DOHH2 (cell line): Measurements from ENCODE around the gene NAALADL2.

Source experiments
- H3F3A ChIP-seq: fragments of 200-600 bp; sonication (generic), shearing (Covaris generic); 2 replicates; pipeline ENCODE4 v1.6.0; 2016; ENCODE audit warnings: antibody characterized with exemption, mild to moderate bottlenecking; ENCODE audit not compliant: control insufficient read depth, insufficient read depth
- H3K27ac ChIP-seq: fragments of 200-600 bp; sonication (generic); 2 replicates; pipeline ENCODE4 v1.5.1; 2014; ENCODE audit warnings: low read depth, mild to moderate bottlenecking, low read length, moderate library complexity
- H3K27me3 ChIP-seq: fragments of 200-600 bp; sonication (generic); 2 replicates; pipeline ENCODE4 v1.6.1; 2014; ENCODE audit warnings: mild to moderate bottlenecking, low read length, mixed read lengths; ENCODE audit not compliant: control insufficient read depth
- H3K36me3 ChIP-seq: fragments of 200-600 bp; sonication (generic); 2 replicates; pipeline ENCODE4 v1.6.1; 2014; ENCODE audit warnings: mild to moderate bottlenecking, low read length, moderate library complexity, mixed read lengths; ENCODE audit not compliant: control insufficient read depth
- H3K4me1 ChIP-seq: fragments of 200-600 bp; sonication (generic); 2 replicates; pipeline ENCODE4 v1.6.1; 2014; ENCODE audit warnings: mild to moderate bottlenecking, low read length, mixed read lengths; ENCODE audit not compliant: control insufficient read depth
- H3K4me2 ChIP-seq: fragments of 200-600 bp; sonication (generic); 2 replicates; pipeline ENCODE4 v1.6.0; 2014; ENCODE audit warnings: mild to moderate bottlenecking, low read length, moderate library complexity
- H3K4me3 ChIP-seq: fragments of 200-600 bp; sonication (generic); 2 replicates; pipeline ENCODE4 v1.5.1; 2014; ENCODE audit warnings: mild to moderate bottlenecking, low read length, mixed read lengths
- H3K79me2 ChIP-seq: fragments of 200-600 bp; sonication (generic); 2 replicates; pipeline ENCODE4 v1.6.1; 2014; ENCODE audit warnings: mild to moderate bottlenecking, low read length, mixed read lengths; ENCODE audit not compliant: control insufficient read depth
- H3K9me2 ChIP-seq: fragments of 200-600 bp; sonication (generic); replicated peaks from 2 replicates; pipeline ENCODE4 v1.6.1; 2014; ENCODE audit warnings: mild to moderate bottlenecking, low read length, mixed read lengths; ENCODE audit not compliant: control insufficient read depth
- H3K9me3 ChIP-seq: fragments of 200-600 bp; sonication (generic); 2 replicates; pipeline ENCODE4 v1.6.1; 2014; ENCODE audit warnings: antibody characterized with exemption, low read length, mixed read lengths; ENCODE audit not compliant: control insufficient read depth, insufficient read depth
- H4K20me1 ChIP-seq: fragments of 200-600 bp; sonication (generic); 2 replicates; pipeline ENCODE4 v1.6.0; 2014; ENCODE audit warnings: low read depth, mild to moderate bottlenecking, antibody characterized with exemption, low read length, moderate library complexity; ENCODE audit not compliant: control insufficient read depth, insufficient read depth
- CTCF ChIP-seq: fragments of 200-600 bp; sonication (generic); IDR thresholded peaks from one replicate; pipeline ENCODE4 v1.5.1; 2014; ENCODE audit warnings: antibody characterized with exemption, mild to moderate bottlenecking, low read depth, low read length; ENCODE audit not compliant: poor library complexity, severe bottlenecking
- EZH2phosphoT487 ChIP-seq: fragments of 200-600 bp; sonication (generic); IDR thresholded peaks from 2 replicates; pipeline ENCODE4 v1.6.1; 2017; ENCODE audit warnings: borderline replicate concordance, mild to moderate bottlenecking, antibody characterized with exemption, low read length, moderate library complexity, mixed read lengths

NAALADL2 gene

GRCh38 chr3:175001091-175001490, 142.0 kb downstream of the NAALADL2 start:
- no peaks in the 10 kb centered on the region for H3F3A ChIP-seq
- H3K36me3 ChIP-seq = no peaks in the 10 kb centered on the region
- no peak overlapping the region for H3K27ac ChIP-seq
- H3K4me3 ChIP-seq = no peak overlapping the region
- no peaks in the 10 kb centered on the region for H3K79me2 ChIP-seq
- H3K9me3 ChIP-seq = no peaks in the 10 kb centered on the region
- H3K4me2 ChIP-seq = no peak overlapping the region
- no peaks in the 10 kb centered on the region for H4K20me1 ChIP-seq
- no peaks in the 10 kb centered on the region for H3K4me1 ChIP-seq
- TF ChIP-seq CTCF (no peak), EZH2phosphoT487 (no peak)
- H3K27me3 ChIP-seq = no peaks in the 10 kb centered on the region
- no peaks in the 10 kb centered on the region for H3K9me2 ChIP-seq

GRCh38 chr3:175002732-175003143, 143.6 kb downstream of the NAALADL2 start:
- Histone ChIP-seq H3K36me3 (no peaks in the 10 kb centered on the region), H3K27ac (no peak overlapping the region)
- TF ChIP-seq EZH2phosphoT487 (no peak), CTCF (no peak)

GRCh38 chr3:175003590-175003989, 144.5 kb downstream of the NAALADL2 start:
- Histone ChIP-seq H3K9me3 (no peaks in the 10 kb centered on the region), H4K20me1 (no peaks in the 10 kb centered on the region), H3K79me2 (no peaks in the 10 kb centered on the region), H3K4me2 (no peak overlapping the region), H3F3A (no peaks in the 10 kb centered on the region), H3K27me3 (no peaks in the 10 kb centered on the region), H3K9me2 (no peaks in the 10 kb centered on the region), H3K4me3 (no peak overlapping the region), H3K4me1 (no peaks in the 10 kb centered on the region), H3K27ac (no peak overlapping the region), H3K36me3 (no peaks in the 10 kb centered on the region)
- TF ChIP-seq CTCF (no peak), EZH2phosphoT487 (no peak)

More at GRCh38 chr3:175002732-175003143, 143.6 kb downstream of the NAALADL2 start:
- Histone ChIP-seq H4K20me1 (no peaks in the 10 kb centered on the region), H3K9me3 (no peaks in the 10 kb centered on the region), H3K4me1 (no peaks in the 10 kb centered on the region), H3K4me2 (no peak overlapping the region), H3K79me2 (no peaks in the 10 kb centered on the region), H3K9me2 (no peaks in the 10 kb centered on the region), H3K27me3 (no peaks in the 10 kb centered on the region), H3F3A (no peaks in the 10 kb centered on the region), H3K4me3 (no peak overlapping the region)
